ENCODE results near the gene DCAF4L1.

DNA sequence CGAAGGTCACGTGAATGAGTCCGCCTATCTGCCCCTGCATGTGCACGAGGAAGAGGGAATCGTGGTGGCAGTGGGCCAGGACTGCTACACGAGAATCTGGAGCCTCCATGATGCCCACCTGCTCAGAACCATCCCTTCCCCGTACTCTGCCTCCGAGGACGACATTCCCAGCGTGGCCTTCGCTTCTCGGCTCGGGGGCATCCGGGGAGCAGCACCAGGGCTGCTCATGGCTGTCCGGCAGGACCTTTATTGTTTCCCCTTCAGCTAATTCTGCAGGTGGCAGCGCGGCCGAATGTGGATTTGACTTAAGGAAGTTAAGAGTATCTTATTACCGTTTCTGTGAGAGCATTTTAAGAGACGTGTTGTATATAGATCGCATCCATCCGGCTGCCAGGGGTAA lies 1.2 kb downstream of the DCAF4L1 start:
- TF ChIP-seq, protein P1, sequence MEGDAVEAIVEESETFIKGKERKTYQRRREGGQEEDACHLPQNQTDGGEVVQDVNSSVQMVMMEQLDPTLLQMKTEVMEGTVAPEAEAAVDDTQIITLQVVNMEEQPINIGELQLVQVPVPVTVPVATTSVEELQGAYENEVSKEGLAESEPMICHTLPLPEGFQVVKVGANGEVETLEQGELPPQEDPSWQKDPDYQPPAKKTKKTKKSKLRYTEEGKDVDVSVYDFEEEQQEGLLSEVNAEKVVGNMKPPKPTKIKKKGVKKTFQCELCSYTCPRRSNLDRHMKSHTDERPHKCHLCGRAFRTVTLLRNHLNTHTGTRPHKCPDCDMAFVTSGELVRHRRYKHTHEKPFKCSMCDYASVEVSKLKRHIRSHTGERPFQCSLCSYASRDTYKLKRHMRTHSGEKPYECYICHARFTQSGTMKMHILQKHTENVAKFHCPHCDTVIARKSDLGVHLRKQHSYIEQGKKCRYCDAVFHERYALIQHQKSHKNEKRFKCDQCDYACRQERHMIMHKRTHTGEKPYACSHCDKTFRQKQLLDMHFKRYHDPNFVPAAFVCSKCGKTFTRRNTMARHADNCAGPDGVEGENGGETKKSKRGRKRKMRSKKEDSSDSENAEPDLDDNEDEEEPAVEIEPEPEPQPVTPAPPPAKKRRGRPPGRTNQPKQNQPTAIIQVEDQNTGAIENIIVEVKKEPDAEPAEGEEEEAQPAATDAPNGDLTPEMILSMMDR (optimal IDR thresholded peaks at IDR 0.05 in 1 of 3, IDR thresholded peaks at IDR 0.05 in 1 of 3, conservative IDR thresholded peaks at IDR 0.05 in 1 of 3; ENCODE audit: extremely low read depth in 1 of 3, insufficient read depth in 2 of 3, low read length in 3 of 3), result no peak
- no peak for TF ChIP-seq EZH2 (IDR thresholded peaks at IDR 0.05; ENCODE audit: low read length)
